Neural progenitor cell (in vitro differentiated cells): ENCODE measurements around the gene VTI1A. TPM values are rescaled to one million over a fixed set of nuclear protein-coding genes. Genes with fewer than 3 reads are reported as not detected.

Experiments used
- DNase-seq: peaks from one replicate; pipeline ENCODE4 v3.0.0-alpha.2; 2016; ENCODE audit warnings: low spot score
- H2AFZ ChIP-seq: fragments of 200-600 bp; sonication (generic); replicated peaks from 2 replicates; pipeline ENCODE4 v1.6.1; 2016; ENCODE audit warnings: antibody characterized with exemption
- H3F3A ChIP-seq: fragments of 200-600 bp; sonication (generic); 2 replicates; pipeline ENCODE4 v1.6.1; 2016; ENCODE audit warnings: antibody characterized with exemption, low read depth
- H3K27ac ChIP-seq: fragments of 200-600 bp; sonication (generic); 2 replicates; pipeline ENCODE4 v1.5.1; 2016; ENCODE audit warnings: mild to moderate bottlenecking
- H3K27me3 ChIP-seq: fragments of 200-600 bp; sonication (generic); 2 replicates; pipeline ENCODE4 v1.6.1; 2016; ENCODE audit warnings: mild to moderate bottlenecking, moderate library complexity
- H3K36me3 ChIP-seq: fragments of 200-600 bp; sonication (generic); 2 replicates; pipeline ENCODE4 v1.5.1; 2016
- H3K4me1 ChIP-seq: fragments of 200-600 bp; sonication (generic); 2 replicates; pipeline ENCODE4 v1.6.1; 2016; ENCODE audit warnings: mixed run types
- H3K4me2 ChIP-seq: fragments of 200-600 bp; sonication (generic); 2 replicates; pipeline ENCODE4 v1.6.1; 2016
- H3K4me3 ChIP-seq: fragments of 200-600 bp; sonication (generic); 2 replicates; pipeline ENCODE4 v1.5.1; 2016
- H3K79me2 ChIP-seq: fragments of 200-600 bp; sonication (generic); 2 replicates; pipeline ENCODE4 v1.6.1; 2016; ENCODE audit warnings: low read depth
- H3K9ac ChIP-seq: fragments of 200-600 bp; sonication (generic); 2 replicates; pipeline ENCODE4 v1.6.1; 2016
- H3K9me3 ChIP-seq: fragments of 200-600 bp; sonication (generic); 2 replicates; pipeline ENCODE4 v1.5.1; 2016; ENCODE audit warnings: low read depth
- H4K20me1 ChIP-seq: fragments of 200-600 bp; sonication (generic); 2 replicates; pipeline ENCODE4 v1.6.1; 2016; ENCODE audit warnings: low read depth
- H3K27ac Mint-ChIP-seq: 3 replicates; pipeline ENCODE4 v1.8.0; 2021; ENCODE audit warnings: mixed read lengths
- H3K27me3 Mint-ChIP-seq: 2 replicates; pipeline ENCODE4 v1.8.0; 2022; ENCODE audit warnings: low read depth, mild to moderate bottlenecking, inconsistent platforms, moderate library complexity, mixed read lengths; ENCODE audit not compliant: insufficient read depth
- H3K36me3 Mint-ChIP-seq: 3 replicates; pipeline ENCODE4 v1.8.0; 2021; ENCODE audit warnings: mixed read lengths
- H3K4me1 Mint-ChIP-seq: 3 replicates; pipeline ENCODE4 v1.8.0; 2021; ENCODE audit warnings: mixed read lengths
- H3K4me3 Mint-ChIP-seq: 3 replicates; pipeline ENCODE4 v1.8.0; 2021; ENCODE audit warnings: mild to moderate bottlenecking, moderate library complexity, mixed read lengths
- H3K9me3 Mint-ChIP-seq: 3 replicates; pipeline ENCODE4 v1.8.0; 2020; ENCODE audit warnings: mixed read lengths
- CTCF ChIP-seq: fragments of 200-600 bp; sonication (generic); IDR thresholded peaks from 2 replicates; pipeline ENCODE4 v1.5.1; 2017; ENCODE audit warnings: antibody characterized with exemption, mild to moderate bottlenecking
- EZH2 ChIP-seq: fragments of 200-600 bp; sonication (generic); IDR thresholded peaks from 2 replicates; pipeline ENCODE4 v1.6.1; 2017; ENCODE audit warnings: antibody characterized with exemption, mild to moderate bottlenecking, moderate library complexity
- EZH2phosphoT487 ChIP-seq: fragments of 200-600 bp; sonication (generic); IDR thresholded peaks from 2 replicates; pipeline ENCODE4 v1.6.1; 2017; ENCODE audit warnings: antibody characterized with exemption
- total RNA-seq: library from RNA; depleted of rRNA; stranded (reverse); fragments of >200 nt; gene quantifications from 2 replicates; pipeline ENCODE4 v1.2.3, GENCODE V29; 2015; ENCODE audit warnings: low replicate concordance

VTI1A gene
- total RNA-seq, 1 donor from 2014 or later: 28.8 TPM

- Mint-ChIP-seq H3K4me3 (no peak overlapping the region), H3K36me3 (no peaks in the 10 kb centered on the region), H3K9me3 (no peaks in the 10 kb centered on the region), H3K4me1 (peaks cover 2% of the 10 kb centered on the region), H3K27ac (no peak overlapping the region), H3K27me3 (no peaks in the 10 kb centered on the region)
- TF ChIP-seq EZH2phosphoT487: no peak
- TF ChIP-seq EZH2: no peak
- TF ChIP-seq CTCF: no peak
- no peaks in the 10 kb centered on the region for H3K27me3 ChIP-seq
- no peak overlapping the region for H3K4me2 ChIP-seq
- H3K4me1 ChIP-seq: no peaks in the 10 kb centered on the region
- no peaks in the 10 kb centered on the region for H4K20me1 ChIP-seq
- no peaks in the 10 kb centered on the region for H3K79me2 ChIP-seq
- H3K9me3 ChIP-seq: no peaks in the 10 kb centered on the region
- no peak overlapping the region for H3K27ac ChIP-seq
- no peak overlapping the region for H3K9ac ChIP-seq
- no peak overlapping the region for H3K4me3 ChIP-seq
- H3K36me3 ChIP-seq: no peaks in the 10 kb centered on the region
- DNase-seq: no peak
- peaks cover 10% of the 10 kb centered on the region for H3F3A ChIP-seq
- H2AFZ ChIP-seq: no peak overlapping the region
Measured at GRCh38 chr10:112687647-112688046, 240.6 kb downstream of the VTI1A start.

GRCh38 chr10:112689327-112690072, 242.5 kb downstream of the VTI1A start:
- Mint-ChIP-seq H3K36me3 (no peaks in the 10 kb centered on the region), H3K27me3 (no peaks in the 10 kb centered on the region), H3K4me3 (no peak overlapping the region), H3K9me3 (no peaks in the 10 kb centered on the region), H3K27ac (no peak overlapping the region), H3K4me1 (peaks cover 2% of the 10 kb centered on the region)
- peak; percentile 62 for TF ChIP-seq CTCF
- TF ChIP-seq EZH2: no peak
- H3K4me1 ChIP-seq: no peaks in the 10 kb centered on the region
- H3K27ac ChIP-seq: no peak overlapping the region
- no peak overlapping the region for H3K4me3 ChIP-seq
- no peak overlapping the region for H2AFZ ChIP-seq
- no peaks in the 10 kb centered on the region for H3K27me3 ChIP-seq
- H3F3A ChIP-seq: peaks cover 7% of the 10 kb centered on the region
- no peaks in the 10 kb centered on the region for H3K79me2 ChIP-seq
- H3K36me3 ChIP-seq: no peaks in the 10 kb centered on the region
- no peaks in the 10 kb centered on the region for H3K9me3 ChIP-seq
- H3K9ac ChIP-seq: no peak overlapping the region
- no peak overlapping the region for H3K4me2 ChIP-seq
- DNase-seq: peak; percentile 64
- no peaks in the 10 kb centered on the region for H4K20me1 ChIP-seq

GRCh38 chr10:112695539-112695938, 248.5 kb downstream of the VTI1A start:
- Histone ChIP-seq H3K27me3 (no peaks in the 10 kb centered on the region), H3K9me3 (no peaks in the 10 kb centered on the region), H2AFZ (no peak overlapping the region), H3K9ac (no peak overlapping the region), H3K36me3 (no peaks in the 10 kb centered on the region), H3K27ac (no peak overlapping the region), H3K4me3 (no peak overlapping the region), H4K20me1 (no peaks in the 10 kb centered on the region), H3K4me2 (no peak overlapping the region), H3F3A (no peaks in the 10 kb centered on the region), H3K4me1 (no peaks in the 10 kb centered on the region), H3K79me2 (no peaks in the 10 kb centered on the region)
- Mint-ChIP-seq H3K9me3 (no peaks in the 10 kb centered on the region), H3K27ac (no peak overlapping the region), H3K4me3 (no peak overlapping the region), H3K36me3 (no peaks in the 10 kb centered on the region), H3K27me3 (no peaks in the 10 kb centered on the region), H3K4me1 (peaks cover 16% of the 10 kb centered on the region)
- no peak for TF ChIP-seq EZH2phosphoT487
- TF ChIP-seq EZH2: no peak
- no peak for TF ChIP-seq CTCF
- no peak for DNase-seq
